GM12878 (cell line): Measurements from ENCODE around the gene MCF2L2. TPM values are rescaled to one million over a fixed set of nuclear protein-coding genes. Genes with fewer than 3 reads are reported as not detected.

Source experiments
- ATAC-seq: fragments of 200-7000 bp; cut with Tn5 transposase; 3 replicates; pipeline ENCODE4 v1.9.1; 2020; ENCODE audit warnings: mild to moderate bottlenecking, moderate library complexity
- BruUV-seq: library from RNA; stranded (reverse); fragments of 400-500 nt; replicated peaks from 2 replicates; lab custom pipeline; 2021; lab: Mats Ljungman, UMichigan
- CTCF ChIA-PET: fragments of 300-600 bp; sonication (Branson Sonifier 250); formaldehyde crosslinking; extraction: SDS; loops from one replicate; lab custom pipeline; 2021; ENCODE audit warnings: inconsistent platforms; lab: Yijun Ruan, JAX
- POLR2A ChIA-PET: fragments of 350-600 bp; formaldehyde crosslinking; extraction: SDS; loops from one replicate; lab custom pipeline; 2021; ENCODE audit warnings: inconsistent platforms; lab: Charles Lee
- RAD21 ChIA-PET: fragments of 300-600 bp; sonication (Branson Sonifier 250); formaldehyde crosslinking; loops from one replicate; lab custom pipeline; 2023; ENCODE audit warnings: antibody characterized with exemption; ENCODE audit not compliant: unreplicated experiment; lab: Charles Lee
- SMC1A ChIA-PET: fragments of 300-600 bp; sonication (Branson Sonifier 250); formaldehyde crosslinking; loops from one replicate; lab custom pipeline; 2023; ENCODE audit not compliant: unreplicated experiment, uncharacterized antibody; lab: Charles Lee
- DNase-seq: peaks from one replicate; pipeline ENCODE4 v3.0.0-alpha.2; 2011; ENCODE audit warnings: low read depth, low spot score
- FAIRE-seq: peaks from 3 replicates; lab custom pipeline; 2011; peaks lifted over from hg19 to GRCh38; lab: Jason Lieb, UNC
- H2AFZ ChIP-seq: 2 replicates; pipeline ENCODE4 v1.6.0; 2011; ENCODE audit warnings: low read depth, low read length, control low read depth; ENCODE audit not compliant: control insufficient read depth
- H3K27ac ChIP-seq: 2 replicates; pipeline ENCODE4 v1.5.1; 2011; ENCODE audit warnings: control low read depth; ENCODE audit not compliant: control insufficient read depth, insufficient read depth
- H3K27me3 ChIP-seq, 2 experiments: replicated peaks in 1 of 2; 2 replicates each; pipeline versions ENCODE4 v1.6.0 to v1.6.1; 2011; ENCODE audit warnings: low read length in 1 of 2; ENCODE audit not compliant: control insufficient read depth in 2 of 2, insufficient read depth in 2 of 2
- H3K36me3 ChIP-seq, 2 experiments: 2 replicates each; pipeline ENCODE4 v1.5.1; 2011; ENCODE audit warnings: low read length in 1 of 2; ENCODE audit not compliant: control insufficient read depth in 2 of 2, insufficient read depth in 2 of 2
- H3K4me1 ChIP-seq: 2 replicates; pipeline ENCODE4 v1.6.1; 2011; ENCODE audit warnings: mild to moderate bottlenecking, low read length, moderate library complexity, mixed read lengths; ENCODE audit not compliant: control insufficient read depth, insufficient read depth
- H3K4me2 ChIP-seq: 2 replicates; pipeline ENCODE4 v1.6.0; 2011; ENCODE audit warnings: control low read depth; ENCODE audit not compliant: control insufficient read depth, insufficient read depth
- H3K4me3 ChIP-seq: fragments of 200-600 bp; sonication (generic); 2 replicates; pipeline ENCODE4 v1.5.1; 2016
- H3K79me2 ChIP-seq: 2 replicates; pipeline ENCODE4 v1.6.0; 2011; ENCODE audit warnings: low read length; ENCODE audit not compliant: control insufficient read depth, insufficient read depth
- H3K9ac ChIP-seq: 2 replicates; pipeline ENCODE4 v1.8.0; 2011; ENCODE audit warnings: low read length, control low read depth, mixed read lengths; ENCODE audit not compliant: control insufficient read depth, insufficient read depth
- H3K9me3 ChIP-seq: replicated peaks from 3 replicates; pipeline ENCODE4 v1.5.1; 2011; ENCODE audit warnings: mild to moderate bottlenecking, low read length; ENCODE audit not compliant: control insufficient read depth, insufficient read depth
- H4K20me1 ChIP-seq: 2 replicates; pipeline ENCODE4 v1.6.0; 2011; ENCODE audit not compliant: control insufficient read depth, insufficient read depth
- BACH1 ChIP-seq: fragments of 450-650 bp; IDR thresholded peaks from 2 replicates; pipeline ENCODE4 v1.6.1; 2017; ENCODE audit warnings: mild to moderate bottlenecking, borderline replicate concordance
- CBX5 ChIP-seq: sonication (generic); IDR thresholded peaks from 2 replicates; pipeline ENCODE4 v1.6.1; 2016; ENCODE audit warnings: low read depth, moderate library complexity, mild to moderate bottlenecking, inconsistent platforms
- CEBPB ChIP-seq, 2 experiments: fragments of 150-350 bp in 1 of 2; IDR thresholded peaks; 2 replicates each; pipeline ENCODE4 v1.6.1; 2012 to 2014; ENCODE audit warnings: low read depth in 2 of 2, low read length in 2 of 2, borderline replicate concordance in 1 of 2, inconsistent platforms in 1 of 2
- JUND ChIP-seq: IDR thresholded peaks from 2 replicates; pipeline ENCODE4 v1.6.1; 2012; ENCODE audit warnings: low read depth, mild to moderate bottlenecking, low read length, improper control_type of control experiment, moderate library complexity
- MYB ChIP-seq: fragments of 150-350 bp; IDR thresholded peaks from 2 replicates; pipeline ENCODE4 v1.6.1; 2014; ENCODE audit warnings: mild to moderate bottlenecking, low read depth, low read length, borderline replicate concordance
- NR2F1 ChIP-seq: fragments of 450-650 bp; conservative IDR thresholded peaks from 2 replicates; pipeline ENCODE4 v1.6.1; 2017; ENCODE audit warnings: mild to moderate bottlenecking
- PKNOX1 ChIP-seq: fragments of 450-650 bp; IDR thresholded peaks from 2 replicates; pipeline ENCODE4 v1.6.1; 2016; ENCODE audit warnings: mild to moderate bottlenecking
- SRF ChIP-seq, 2 experiments: IDR thresholded peaks; 2 replicates each; pipeline ENCODE4 v1.6.1; 2011; ENCODE audit warnings: low read depth in 2 of 2, low read length in 2 of 2, mild to moderate bottlenecking in 1 of 2, moderate library complexity in 1 of 2
- YBX1 ChIP-seq: fragments of 450-650 bp; IDR thresholded peaks from 2 replicates; pipeline ENCODE4 v1.6.1; 2016; ENCODE audit warnings: antibody characterized with exemption
- ZBED1 ChIP-seq: IDR thresholded peaks from 2 replicates; pipeline ENCODE4 v1.6.1; 2016; ENCODE audit warnings: borderline replicate concordance
- ZBTB4 ChIP-seq: fragments of 450-650 bp; formaldehyde crosslinking; IDR thresholded peaks from 2 replicates; pipeline ENCODE4 v1.4.0; 2022; ENCODE audit warnings: mild to moderate bottlenecking, moderate library complexity
- ZNF592 ChIP-seq: fragments of 450-650 bp; IDR thresholded peaks from 2 replicates; pipeline ENCODE4 v1.6.1; 2017; ENCODE audit warnings: mild to moderate bottlenecking, moderate library complexity
- WGBS: methylation state at CpG from one replicate; pipeline ENCODE4 v1.1.6; 2016; ENCODE audit warnings: low lambda C conversion rate; ENCODE audit not compliant: insufficient replicate concordance, insufficient coverage; ENCODE audit errors: missing lambda C conversion rate; 5-methylcytosine and 5-hydroxymethylcytosine counted together
- in situ Hi-C: fragments of 300-500 bp; cut with MboI; formaldehyde crosslinking; loops from 9 replicates; pipeline ENCODE4 v1.14.3; 2018; ENCODE audit warnings: mixed read lengths
- intact Hi-C: fragments of 100-400 bp; cut with micrococcal nuclease; formaldehyde crosslinking; loops from one replicate; pipeline ENCODE4 v1.14.2; 2022; ENCODE audit not compliant: unreplicated experiment
- polyA plus RNA-seq, 11 experiments: library from polyadenylated mRNA; depleted of rRNA in 4 of 11; unstranded in 6 of 11; stranded (reverse) in 5 of 11; fragments of >200 nt; fragmentation: Nextera tagmentation in 4 of 11; fragmentation: Illumina TruSeq in 1 of 11; extraction: Ambion mirVana in 4 of 11; extraction: Trizol in 1 of 11; gene quantifications; 1 replicate in 1 of 11; 2 replicates in 10 of 11; pipeline versions ENCODE4 v1.2.1 to v1.2.3, GENCODE V29; 2011 to 2016; ENCODE audit warnings: inconsistent platforms in 2 of 11, missing spikeins in 2 of 11, low read depth in 1 of 11
- total RNA-seq, 4 experiments: library from RNA; depleted of rRNA in 3 of 4; stranded (reverse); fragments of >200 nt in 3 of 4; fragmentation: Illumina TruSeq in 1 of 4; extraction: Trizol in 1 of 4; gene quantifications; 2 replicates each; pipeline versions ENCODE4 v1.2.1 to v1.2.3, GENCODE V29; 2013 to 2021

MCF2L2 gene
- total and polyA plus RNA-seq, 10 of the 15 experiments (the other 5 are each of a cell fraction or from before 2014, with no cell fraction given), result 0.37 to 2.8 (median 1.4) TPM

- TF ChIP-seq ZBTB4 (CRISPR knock-in tag), result no peak
- TF ChIP-seq PKNOX1, result no peak
- no peak for TF ChIP-seq YBX1
These were observed 117.5 kb downstream of the MCF2L2 start (continued) for GRCh38 chr3:183310936-183311335.

GRCh38 chr3:183309276-183309675, 119.1 kb downstream of the MCF2L2 start:
- in situ Hi-C loops, result no loop called here
- ChIA-PET CTCF (interaction anchor here (0.8 to 1.0 kb wide), 2 partner anchors 49 to 73 kb away, joined by 3 read pairs; no protein-coding TSS in a partner anchor), SMC1A (interaction anchor here (1.2 to 2.2 kb wide), 3 partner anchors 24 to 73 kb away, joined by 3 to 5 read pairs (median 3); no protein-coding TSS in a partner anchor), RAD21 (no interaction called here), POLR2A (interaction anchor here (0.9 kb wide), 1 partner anchor 57 kb away, joined by 3 read pairs; no protein-coding TSS in a partner anchor)
- intact Hi-C loops, result no loop called here
- ATAC-seq (no peak), FAIRE-seq (no peak), DNase-seq (no peak)
- Histone ChIP-seq H3K36me3 (no peaks in the 10 kb centered on the region), H3K9me3 (no peaks in the 10 kb centered on the region), H3K4me3 (no peak overlapping the region), H3K27me3 (no peaks in the 10 kb centered on the region), H3K4me1 (peaks cover 10% of the 10 kb centered on the region), H2AFZ (no peak overlapping the region), H3K9ac (no peak overlapping the region), H3K4me2 (no peak overlapping the region), H3K79me2 (no peaks in the 10 kb centered on the region), H3K27ac (no peak overlapping the region), H4K20me1 (no peaks in the 10 kb centered on the region)
- BruUV-seq, result no TSS peak
- 66% methylated on average over 5 of the region's 5 CpGs for WGBS
- TF ChIP-seq CEBPB (IDR thresholded peaks at IDR 0.05; ENCODE audit: borderline replicate concordance in 1 of 2, low read depth in 2 of 2, low read length in 2 of 2), result no peak
- TF ChIP-seq SRF (IDR thresholded peaks at IDR 0.05; ENCODE audit: low read depth in 2 of 2, low read length in 2 of 2), result no peak
- no peak for TF ChIP-seq ZNF592
- no peak for TF ChIP-seq BACH1
- no peak for TF ChIP-seq JUND
- no peak for TF ChIP-seq ZBED1
- TF ChIP-seq MYB, result no peak
- TF ChIP-seq CBX5, result no peak
- no peak for TF ChIP-seq NR2F1
